Stimulated activated CD8-positive, alpha-beta memory T cell treated with anti-CD3 and anti-CD28 coated beads, Interleukin-15, amount 100 ng/mL, for 4 hours (primary cell): ENCODE data around the gene MTG1.
A peak's percentile ranks its signal among the peaks of the same experiment; 100 is the strongest.
"Not testable (repeated sequence)": the region's sequence is repeated elsewhere in the genome, so short reads cannot be mapped to it uniquely, and the experiment has no call there.

Source experiments
- DNase-seq, 2 donors: peaks; one replicate each; pipeline ENCODE4 v3.0.0-alpha.2; 2020; ENCODE audit warnings: low read depth in 2 of 2

MTG1 gene

GRCh38 chr10:133378251-133379096 lies 15.5 kb upstream of the MTG1 start:
- peak in 1 of 2 donors; percentile 41 for DNase-seq

- peak in 1 of 2 donors; percentile 41 for DNase-seq
Measured at GRCh38 chr10:133379152-133379800, 14.7 kb upstream of the MTG1 start, which contains the start of gene PAOX. TSS of gene PAOX (plus strand) at chr10:133379262. CDS start at chr10:133379317, 55 bp downstream.

- DNase-seq, result no peak
Measured at GRCh38 chr10:133379801-133380666, 13.9 kb upstream of the MTG1 start.

- no peak for DNase-seq
Measured at GRCh38 chr10:133381036-133381435, 12.9 kb upstream of the MTG1 start.

- DNase-seq, result no peak
Measured at GRCh38 chr10:133383551-133383950, 10.4 kb upstream of the MTG1 start.

GRCh38 chr10:133384071-133384470 lies 9.9 kb upstream of the MTG1 start:
- DNase-seq, result no peak

GRCh38 chr10:133385214-133385613 lies 8.7 kb upstream of the MTG1 start:
- no peak for DNase-seq

GRCh38 chr10:133386951-133387350 lies 7.0 kb upstream of the MTG1 start:
- not testable (repeated sequence) for DNase-seq

- DNase-seq, result no peak
Measured at GRCh38 chr10:133388236-133388972, 5.6 kb upstream of the MTG1 start.

GRCh38 chr10:133388973-133389818 lies 4.8 kb upstream of the MTG1 start:
- DNase-seq, result no peak

GRCh38 chr10:133390597-133391248 lies 3.2 kb upstream of the MTG1 start:
- no peak for DNase-seq

GRCh38 chr10:133391249-133391635 lies 2.7 kb upstream of the MTG1 start:
- no peak for DNase-seq

- no peak for DNase-seq
Measured at GRCh38 chr10:133391761-133392518, 2.0 kb upstream of the MTG1 start.

- DNase-seq, result no peak
Measured at GRCh38 chr10:133393401-133394063, 425 bp upstream of the MTG1 start.

- no peak for DNase-seq
Measured at GRCh38 chr10:133394801-133395221, 854 bp downstream of the MTG1 start.

GRCh38 chr10:133396035-133396624 lies 2.2 kb downstream of the MTG1 start:
- no peak for DNase-seq

GRCh38 chr10:133397938-133398337 lies 4.0 kb downstream of the MTG1 start:
- no peak for DNase-seq

GRCh38 chr10:133399123-133399601 lies 5.2 kb downstream of the MTG1 start:
- DNase-seq, result no peak
